B cell (primary cell): ENCODE data around the gene PCBP2.

Experiments
- CTCF ChIP-seq: fragments of 200-600 bp; IDR thresholded peaks from one replicate; pipeline ENCODE4 v1.8.0; 2022; ENCODE audit warnings: antibody characterized with exemption, mild to moderate bottlenecking
- EZH2 ChIP-seq: IDR thresholded peaks from 2 replicates; pipeline ENCODE4 v1.6.1; 2012; ENCODE audit warnings: borderline replicate concordance, low read depth, mild to moderate bottlenecking, moderate library complexity, low read length; ENCODE audit not compliant: insufficient read depth, poor library complexity, severe bottlenecking

- TF ChIP-seq CTCF (no peak), EZH2 (no peak)
Observed at GRCh38 chr12:53443955-53444354, 7.9 kb upstream of the PCBP2 start.
